Mucosa of descending colon (tissue), 3 donors: ENCODE results near the gene KLF1. TPM values are rescaled to one million over a fixed set of nuclear protein-coding genes. Genes with fewer than 3 reads are reported as not detected.

ENCODE experiments used
- ATAC-seq: fragments of 200-7000 bp; cut with Tn5 transposase; one replicate; pipeline ENCODE4 v1.9.1; 2020; ENCODE audit warnings: mild to moderate bottlenecking, moderate library complexity
- DNase-seq, 3 donors: peaks; one replicate each; pipeline ENCODE4 v3.0.0-alpha.2; 2020
- H3K36me3 ChIP-seq: fragments of 200-600 bp; one replicate; pipeline ENCODE4 v1.8.0; 2021; ENCODE audit warnings: low read depth, mild to moderate bottlenecking
- H3K4me1 ChIP-seq: fragments of 200-600 bp; one replicate; pipeline ENCODE4 v1.8.0; 2021; ENCODE audit warnings: low read depth, mild to moderate bottlenecking
- H3K4me3 ChIP-seq: fragments of 200-600 bp; one replicate; pipeline ENCODE4 v1.8.0; 2021; ENCODE audit warnings: mild to moderate bottlenecking
- H3K9me3 ChIP-seq: fragments of 200-600 bp; one replicate; pipeline ENCODE4 v1.8.0; 2021; ENCODE audit warnings: mild to moderate bottlenecking
- CTCF ChIP-seq: fragments of 200-600 bp; IDR thresholded peaks from one replicate; pipeline ENCODE4 v1.8.0; 2022; ENCODE audit warnings: antibody characterized with exemption, mild to moderate bottlenecking
- intact Hi-C, 2 donors: fragments of 100-400 bp; cut with DNase I in 1 of 2; cut with micrococcal nuclease in 1 of 2; formaldehyde crosslinking; loops; one replicate each; pipeline versions ENCODE4 v1.11.0 to v1.11.1; 2022; cut with DNase I, micrococcal nuclease
- total RNA-seq, 3 donors: library from RNA; stranded (reverse); fragmentation: NEBNext Ultra II Directional in 2 of 3; extraction: Animal tissue kit (Norgen Biotek cat#: 25700) in 2 of 3; gene quantifications; one replicate each; pipeline versions ENCODE4 v1.2.1 to v1.2.4, GENCODE V29; 2021 to 2023
- donor health status: DM: no; HTN: no; CAD: no; lungs with moderate emphysema.
- donor health status: DM: no; HTN: no; CAD: no.
- donor health status: DM: no; HTN: yes; CAD: no.

KLF1 gene
- total RNA-seq, 3 donors from 2014 or later = not detected

DNA sequence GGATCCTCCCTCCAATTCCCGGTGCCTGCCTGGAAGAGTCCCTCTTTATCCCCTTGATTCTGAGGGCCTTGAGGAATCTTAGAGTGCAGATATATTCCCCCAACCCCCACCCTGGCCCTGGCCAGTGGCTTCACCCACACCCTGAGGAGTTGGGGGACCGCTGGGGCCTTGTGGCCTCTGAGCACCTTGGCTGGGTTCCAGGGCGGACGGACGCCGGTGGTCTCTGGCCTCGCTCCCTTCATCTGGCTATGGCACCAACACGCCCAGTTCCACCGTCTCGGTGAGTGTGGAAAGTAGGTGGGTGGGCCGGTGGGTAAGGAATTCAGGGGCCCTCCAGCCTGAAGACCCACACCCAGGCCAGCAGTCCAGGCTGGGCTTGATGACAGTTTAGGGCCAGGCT is 43.7 kb downstream of the KLF1 start:
- Histone ChIP-seq H3K4me3 (no peak overlapping the region), H3K4me1 (peaks cover 13% of the 10 kb centered on the region), H3K36me3 (no peaks in the 10 kb centered on the region), H3K9me3 (no peaks in the 10 kb centered on the region)
- no peak for TF ChIP-seq CTCF
- ATAC-seq (no peak), DNase-seq (peak in 1 of 3 donors; percentile 40)
- intact Hi-C loops = no loop called here

- ATAC-seq (no peak), DNase-seq (peak in 1 of 3 donors; percentile 12)
- Histone ChIP-seq H3K9me3 (no peaks in the 10 kb centered on the region), H3K36me3 (no peaks in the 10 kb centered on the region), H3K4me3 (no peak overlapping the region), H3K4me1 (peaks cover 10% of the 10 kb centered on the region)
- intact Hi-C loops = no loop called here
- TF ChIP-seq CTCF = no peak
Measured at GRCh38 chr19:12842511-12842910, 44.5 kb downstream of the KLF1 start.

GRCh38 chr19:12841094-12841493 is 45.9 kb downstream of the KLF1 start:
- no peak for ATAC-seq
- TF ChIP-seq CTCF = no peak
- H3K4me3 ChIP-seq = no peak overlapping the region
- no peaks in the 10 kb centered on the region for H3K36me3 ChIP-seq
- H3K4me1 ChIP-seq = peaks cover 10% of the 10 kb centered on the region
- DNase-seq = peak; percentile 32 to 54 (median 46)
- no peaks in the 10 kb centered on the region for H3K9me3 ChIP-seq
- intact Hi-C loops = no loop called here

GRCh38 chr19:12840091-12841079 is 46.6 kb downstream of the KLF1 start:
- no peak for TF ChIP-seq CTCF
- peak; percentile 92 for ATAC-seq
- intact Hi-C loops = no loop called here
- Histone ChIP-seq H3K4me1 (peaks cover 10% of the 10 kb centered on the region), H3K4me3 (no peak overlapping the region), H3K9me3 (no peaks in the 10 kb centered on the region), H3K36me3 (no peaks in the 10 kb centered on the region)
- DNase-seq = peak; percentile 83 to 89 (median 87)

GRCh38 chr19:12838886-12839756 is 47.9 kb downstream of the KLF1 start:
- no peaks in the 10 kb centered on the region for H3K9me3 ChIP-seq
- H3K4me3 ChIP-seq = no peak overlapping the region
- ATAC-seq = no peak
- TF ChIP-seq CTCF = no peak
- DNase-seq = peak in 1 of 3 donors; percentile 47
- H3K36me3 ChIP-seq = no peaks in the 10 kb centered on the region
- peaks cover 10% of the 10 kb centered on the region for H3K4me1 ChIP-seq
- intact Hi-C loops = no loop called here
